DND-41 (cell line): Measurements from ENCODE around the gene RAD51B.

Experiments
- ATAC-seq: fragments of 200-7000 bp; cut with Tn5 transposase; 3 replicates; pipeline ENCODE4 v1.9.1; 2021; ENCODE audit warnings: low read depth; ENCODE audit not compliant: insufficient read depth
- DNase-seq: peaks from one replicate; pipeline ENCODE4 v3.0.0-alpha.2; 2020
- H2AFZ ChIP-seq: 2 replicates; pipeline ENCODE4 v1.6.0; 2012; ENCODE audit warnings: low read depth, low read length
- H3K27ac ChIP-seq: 2 replicates; pipeline ENCODE4 v1.5.1; 2012; ENCODE audit warnings: low read length, inconsistent platforms
- H3K27me3 ChIP-seq: fragments of 200-600 bp; sonication (generic); 2 replicates; pipeline ENCODE4 v1.6.0; 2012; ENCODE audit warnings: low read length, mild to moderate bottlenecking, inconsistent platforms; ENCODE audit not compliant: insufficient read depth, poor library complexity
- H3K36me3 ChIP-seq: 2 replicates; pipeline ENCODE4 v1.5.1; 2012; ENCODE audit warnings: low read length, inconsistent platforms; ENCODE audit not compliant: insufficient read depth
- H3K4me1 ChIP-seq: 2 replicates; pipeline ENCODE4 v1.5.1; 2012; ENCODE audit warnings: mild to moderate bottlenecking, low read length; ENCODE audit not compliant: insufficient read depth
- H3K4me2 ChIP-seq: 2 replicates; pipeline ENCODE4 v1.6.0; 2012; ENCODE audit warnings: mild to moderate bottlenecking, moderate library complexity, low read length, inconsistent platforms; ENCODE audit not compliant: insufficient read depth
- H3K4me3 ChIP-seq, 2 experiments: fragments of 200-600 bp in 1 of 2; shearing (Covaris generic) in 1 of 2; 2 replicates each; pipeline ENCODE4 v1.5.1; 2012 to 2016; ENCODE audit warnings: inconsistent platforms in 2 of 2, low read length in 2 of 2, mild to moderate bottlenecking in 2 of 2, low read depth in 1 of 2, moderate library complexity in 1 of 2
- H3K79me2 ChIP-seq: 2 replicates; pipeline ENCODE4 v1.6.0; 2012; ENCODE audit warnings: low read length, inconsistent platforms; ENCODE audit not compliant: insufficient read depth
- H3K9ac ChIP-seq: 2 replicates; pipeline ENCODE4 v1.6.0; 2012; ENCODE audit warnings: low read depth, mild to moderate bottlenecking, inconsistent platforms, low read length, moderate library complexity
- H3K9me3 ChIP-seq: 2 replicates; pipeline ENCODE4 v1.5.1; 2012; ENCODE audit warnings: low read length, moderate library complexity, mild to moderate bottlenecking, inconsistent platforms; ENCODE audit not compliant: insufficient read depth, severe bottlenecking
- H4K20me1 ChIP-seq: 2 replicates; pipeline ENCODE4 v1.6.0; 2012; ENCODE audit warnings: low read length; ENCODE audit not compliant: insufficient read depth
- CTCF ChIP-seq: IDR thresholded peaks from 2 replicates; pipeline ENCODE4 v1.5.1; 2012; ENCODE audit warnings: borderline replicate concordance, low read length, moderate library complexity, mild to moderate bottlenecking; ENCODE audit not compliant: poor library complexity, severe bottlenecking; ENCODE audit errors: extremely low read depth
- EZH2 ChIP-seq: IDR thresholded peaks from 3 replicates; pipeline ENCODE4 v1.6.1; 2012; ENCODE audit warnings: borderline replicate concordance, low read depth, mild to moderate bottlenecking, moderate library complexity, low read length, inconsistent platforms; ENCODE audit not compliant: severe bottlenecking

Gene RAD51B

GRCh38 chr14:68527329-68527851, 707.8 kb downstream of the RAD51B start:
- Histone ChIP-seq H3K27me3 (no peaks in the 10 kb centered on the region), H2AFZ (no peak overlapping the region), H3K4me3 (no peak overlapping the region), H3K79me2 (no peaks in the 10 kb centered on the region), H3K9ac (no peak overlapping the region), H3K9me3 (peaks cover 27% of the 10 kb centered on the region), H3K36me3 (no peaks in the 10 kb centered on the region), H3K4me1 (no peaks in the 10 kb centered on the region), H3K27ac (no peak overlapping the region), H3K4me2 (no peak overlapping the region), H4K20me1 (no peaks in the 10 kb centered on the region)
- DNase-seq (no peak), ATAC-seq (no peak)
- TF ChIP-seq CTCF (no peak), EZH2 (no peak)

- no peak overlapping the region for H3K4me3 ChIP-seq
- no peak overlapping the region for H3K27ac ChIP-seq
- H3K36me3 ChIP-seq = no peaks in the 10 kb centered on the region
- no peak for DNase-seq
- H3K27me3 ChIP-seq = no peaks in the 10 kb centered on the region
- ATAC-seq = no peak
- H3K4me2 ChIP-seq = no peak overlapping the region
- no peaks in the 10 kb centered on the region for H3K79me2 ChIP-seq
- peaks cover 27% of the 10 kb centered on the region for H3K9me3 ChIP-seq
- no peaks in the 10 kb centered on the region for H4K20me1 ChIP-seq
- TF ChIP-seq CTCF (no peak), EZH2 (no peak)
- H3K9ac ChIP-seq = no peak overlapping the region
- no peaks in the 10 kb centered on the region for H3K4me1 ChIP-seq
- no peak overlapping the region for H2AFZ ChIP-seq
Measured at GRCh38 chr14:68528040-68528687, 708.6 kb downstream of the RAD51B start.

- Histone ChIP-seq H3K9ac (no peak overlapping the region), H3K27ac (no peak overlapping the region), H3K4me1 (no peaks in the 10 kb centered on the region), H4K20me1 (no peaks in the 10 kb centered on the region), H3K9me3 (peaks cover 27% of the 10 kb centered on the region), H2AFZ (no peak overlapping the region), H3K79me2 (no peaks in the 10 kb centered on the region), H3K27me3 (no peaks in the 10 kb centered on the region), H3K4me3 (no peak overlapping the region), H3K36me3 (no peaks in the 10 kb centered on the region), H3K4me2 (no peak overlapping the region)
- no peak for ATAC-seq
- DNase-seq = no peak
- TF ChIP-seq EZH2 (no peak), CTCF (no peak)
Measured at GRCh38 chr14:68530443-68530842, 710.9 kb downstream of the RAD51B start.
